GM19463 (cell line): Measurements from ENCODE around the gene LCE1C.

ENCODE experiments used
- ATAC-seq: cut with Tn5 transposase; IDR thresholded peaks from one replicate; pipeline ENCODE4 v1.9.1; 2021; ENCODE audit warnings: mild to moderate bottlenecking, moderate library complexity; ENCODE audit not compliant: unreplicated experiment

The LCE1C gene

DNA sequence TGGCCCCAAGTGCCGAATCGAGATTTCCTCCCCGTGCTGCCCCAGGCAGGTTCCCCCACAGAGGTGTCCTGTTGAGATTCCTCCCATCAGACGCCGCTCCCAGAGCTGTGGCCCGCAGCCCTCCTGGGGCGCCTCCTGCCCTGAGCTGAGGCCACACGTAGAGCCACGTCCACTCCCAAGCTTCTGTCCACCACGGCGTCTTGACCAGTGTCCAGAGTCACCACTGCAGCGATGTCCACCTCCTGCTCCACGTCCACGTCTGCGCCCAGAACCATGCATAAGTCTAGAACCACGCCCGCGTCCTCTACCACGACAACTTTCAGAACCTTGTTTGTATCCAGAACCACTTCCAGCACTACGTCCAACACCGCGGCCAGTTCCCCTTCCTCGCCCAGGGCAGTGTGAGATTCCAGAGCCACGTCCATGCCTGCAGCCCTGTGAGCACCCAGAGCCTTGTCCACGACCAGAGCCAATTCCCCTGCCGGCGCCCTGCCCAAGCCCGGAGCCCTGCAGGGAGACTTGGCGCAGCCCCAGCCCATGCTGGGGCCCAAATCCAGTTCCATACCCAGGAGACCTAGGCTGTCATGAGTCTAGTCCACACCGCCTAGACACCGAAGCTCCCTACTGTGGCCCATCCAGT is 45.8 kb downstream of the LCE1C start:
- no peak for ATAC-seq

DNA sequence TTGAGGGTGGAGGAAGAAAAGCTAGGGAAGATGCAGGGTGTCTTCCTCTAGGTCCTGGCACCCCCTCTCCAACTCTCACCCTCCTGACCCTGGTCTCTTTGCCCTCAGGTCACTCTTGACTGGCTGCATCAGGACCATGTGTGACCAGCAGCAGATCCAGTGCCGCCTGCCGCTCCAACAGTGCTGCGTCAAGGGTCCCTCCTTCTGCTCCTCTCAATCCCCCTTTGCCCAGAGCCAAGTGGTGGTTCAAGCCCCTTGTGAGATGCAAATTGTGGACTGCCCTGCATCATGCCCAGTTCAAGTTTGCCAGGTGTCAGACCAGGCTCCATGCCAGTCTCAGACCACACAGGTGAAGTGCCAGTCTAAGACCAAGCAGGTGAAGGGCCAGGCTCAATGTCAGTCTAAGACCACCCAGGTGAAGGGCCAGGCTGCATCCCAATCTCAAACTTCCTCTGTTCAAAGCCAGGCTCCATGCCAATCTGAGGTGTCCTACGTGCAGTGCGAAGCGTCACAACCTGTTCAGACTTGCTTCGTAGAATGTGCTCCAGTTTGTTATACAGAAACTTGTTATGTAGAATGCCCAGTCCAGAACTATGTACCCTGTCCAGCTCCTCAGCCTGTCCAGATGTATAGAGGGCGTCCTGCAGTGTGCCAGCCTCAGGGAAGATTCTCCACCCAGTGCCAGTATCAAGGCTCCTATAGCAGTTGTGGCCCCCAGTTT is 46.8 kb downstream of the LCE1C start:
- ATAC-seq = no peak

- ATAC-seq = no peak
Measured at GRCh38 chr1:152758636-152759035, 47.8 kb downstream of the LCE1C start.

DNA sequence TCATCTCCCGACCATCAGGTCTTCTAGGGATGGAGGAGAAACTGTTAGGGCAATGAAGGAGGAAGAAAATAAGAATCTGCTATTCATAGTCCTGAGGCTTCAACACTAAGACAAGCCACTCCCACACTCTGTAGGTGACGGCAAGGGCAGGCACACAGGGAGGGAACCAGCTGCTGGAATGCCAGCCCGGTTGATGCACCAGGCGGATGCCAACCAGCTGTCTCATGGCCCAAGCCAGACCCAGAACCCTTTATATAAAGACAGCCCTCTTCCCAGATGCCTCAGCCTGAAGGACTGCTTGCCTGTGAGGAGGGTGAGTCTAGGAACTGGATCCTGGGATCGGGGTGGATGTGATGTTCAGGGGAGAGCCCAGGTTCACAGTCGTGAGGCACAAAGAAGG is 48.7 kb downstream of the LCE1C start, which contains the start of gene KPRP:
TSS of gene KPRP (plus strand) at position 279 of the 400 bp plus-strand sequence. CDS start 1,564 bp downstream, outside the sequence.
- ATAC-seq = no peak

GRCh38 chr1:152756872-152757271 is 49.6 kb downstream of the LCE1C start:
- no peak for ATAC-seq
